Amniotic stem cell (primary cell): ENCODE results near the gene PLXDC1.
"Not testable (repeated sequence)": the region's sequence is repeated elsewhere in the genome, so short reads cannot be mapped to it uniquely, and the experiment has no call there.

Source experiments
- DNase-seq: peaks from one replicate; lab custom pipeline; 2025; lab: John Stamatoyannopoulos, UW

The PLXDC1 gene

GRCh38 chr17:39153599-39154051, 2.2 kb upstream of the PLXDC1 start:
- peak; percentile 76 for DNase-seq

- DNase-seq = no peak
These were observed 744 bp upstream of the PLXDC1 start for GRCh38 chr17:39151943-39152818.

GRCh38 chr17:39150795-39151149, 665 bp downstream of the PLXDC1 start:
- no peak for DNase-seq

GRCh38 chr17:39150104-39150634, 1.3 kb downstream of the PLXDC1 start:
- DNase-seq = no peak

- DNase-seq = no peak
These were observed 3.9 kb downstream of the PLXDC1 start for GRCh38 chr17:39147221-39148185.

- DNase-seq = no peak
These were observed 5.2 kb downstream of the PLXDC1 start for GRCh38 chr17:39146273-39146672.

GRCh38 chr17:39145143-39145542, 6.3 kb downstream of the PLXDC1 start:
- DNase-seq = no peak

- no peak for DNase-seq
These were observed 7.0 kb downstream of the PLXDC1 start for GRCh38 chr17:39144416-39144840.

GRCh38 chr17:39143552-39144093, 7.8 kb downstream of the PLXDC1 start:
- no peak for DNase-seq

- no peak for DNase-seq
These were observed 9.3 kb downstream of the PLXDC1 start for GRCh38 chr17:39141915-39142664.

- no peak for DNase-seq
These were observed 10.1 kb downstream of the PLXDC1 start for GRCh38 chr17:39141294-39141693.

- no peak for DNase-seq
These were observed 11.9 kb downstream of the PLXDC1 start for GRCh38 chr17:39139561-39139960.

GRCh38 chr17:39139161-39139511, 12.3 kb downstream of the PLXDC1 start:
- peak; percentile 59 for DNase-seq

GRCh38 chr17:39138431-39139160, 12.8 kb downstream of the PLXDC1 start:
- no peak for DNase-seq

GRCh38 chr17:39134878-39135277, 16.6 kb downstream of the PLXDC1 start:
- no peak for DNase-seq

- peak; percentile 76 for DNase-seq
These were observed 19.2 kb downstream of the PLXDC1 start for GRCh38 chr17:39132192-39132610.

- no peak for DNase-seq
These were observed 19.8 kb downstream of the PLXDC1 start for GRCh38 chr17:39131616-39132015.

GRCh38 chr17:39130205-39130604, 21.2 kb downstream of the PLXDC1 start:
- no peak for DNase-seq

GRCh38 chr17:39129544-39129943, 21.9 kb downstream of the PLXDC1 start:
- not testable (repeated sequence) for DNase-seq

- DNase-seq = no peak
These were observed 25.0 kb downstream of the PLXDC1 start for GRCh38 chr17:39126436-39126835.
